HG02588 (cell line): Measurements from ENCODE around the gene ELOVL2.

Experiments
- ATAC-seq: cut with Tn5 transposase; IDR thresholded peaks from one replicate; pipeline ENCODE4 v1.9.1; 2021; ENCODE audit warnings: mild to moderate bottlenecking, moderate library complexity; ENCODE audit not compliant: unreplicated experiment

Gene ELOVL2

DNA sequence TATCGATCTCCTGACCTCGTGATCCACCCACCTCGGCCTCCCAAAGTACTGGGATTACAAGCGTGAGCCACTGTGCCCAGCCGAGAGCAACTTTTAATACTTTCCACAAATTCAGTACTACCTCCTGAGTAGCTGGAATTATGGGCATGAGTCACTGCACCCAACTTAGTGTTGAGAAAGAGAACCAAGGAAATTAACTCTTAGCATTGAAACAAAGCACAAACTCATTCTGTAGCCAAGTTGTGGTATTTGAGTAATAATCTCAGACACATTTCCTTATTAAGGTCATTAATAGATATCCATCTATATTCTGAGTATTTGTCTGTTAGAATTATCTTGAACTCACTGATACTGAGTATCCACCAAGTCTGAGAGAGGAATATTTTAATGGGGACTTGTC is 14.3 kb upstream of the ELOVL2 start:
- no peak for ATAC-seq

DNA sequence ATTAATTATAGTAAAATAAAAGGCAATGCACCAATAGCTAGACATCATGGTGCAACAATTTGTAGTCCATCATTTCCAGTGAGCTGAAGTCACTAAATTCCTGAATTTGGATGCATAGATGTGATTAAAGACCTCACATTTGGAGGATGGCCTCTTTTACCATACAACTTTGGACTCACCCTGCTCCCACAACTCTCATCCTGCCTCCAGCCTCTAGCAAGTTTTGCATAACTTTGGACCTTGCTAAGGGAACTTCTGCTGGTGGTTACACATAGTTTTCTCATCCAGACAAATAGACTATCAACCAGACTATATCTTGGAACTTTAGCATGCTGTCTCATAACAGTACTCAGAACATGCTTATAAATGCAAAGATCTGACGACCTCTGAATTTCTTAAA is 12.8 kb upstream of the ELOVL2 start:
- ATAC-seq, result no peak

DNA sequence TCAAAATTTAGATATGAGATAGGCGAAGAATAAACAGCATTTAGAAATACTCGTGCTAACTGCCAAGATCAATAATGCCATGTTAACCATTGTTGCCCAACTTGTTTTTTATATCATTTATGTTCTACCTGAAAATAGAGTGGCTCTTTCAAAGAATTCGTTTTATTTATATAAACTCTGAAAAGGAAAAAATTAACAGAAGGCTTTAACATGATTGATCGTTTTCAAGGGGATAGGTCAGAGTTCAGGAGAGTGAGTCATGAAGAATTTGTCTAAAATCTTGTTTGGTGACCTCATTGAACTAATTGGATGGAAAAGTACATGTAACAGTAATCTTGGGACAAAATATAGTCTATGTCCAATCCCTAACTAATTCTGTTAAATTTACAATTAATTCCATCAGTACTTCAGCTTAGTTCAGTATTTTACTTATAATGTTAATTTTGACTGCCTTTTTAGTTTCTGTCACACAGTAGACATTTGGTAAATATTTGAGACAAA is 11.1 kb upstream of the ELOVL2 start:
- no peak for ATAC-seq

DNA sequence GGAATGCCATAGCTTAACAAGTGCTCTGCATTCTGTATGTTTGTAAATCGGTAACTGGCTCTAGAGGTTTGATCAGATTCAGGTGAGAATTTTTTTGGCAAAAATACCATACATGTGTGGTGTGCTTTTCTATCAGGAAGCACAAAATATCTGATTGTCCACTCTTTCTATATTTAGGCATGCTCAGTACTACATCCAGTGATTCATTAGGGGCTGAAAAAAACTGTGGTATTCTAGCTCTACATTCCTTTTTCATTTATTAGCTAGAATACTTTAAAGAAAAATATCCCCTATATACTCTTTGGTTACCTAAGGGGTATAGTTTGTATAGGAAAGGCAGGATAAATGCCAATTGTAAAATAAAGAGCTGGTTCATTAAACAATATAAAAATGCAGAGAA is 10.6 kb upstream of the ELOVL2 start:
- ATAC-seq, result no peak

DNA sequence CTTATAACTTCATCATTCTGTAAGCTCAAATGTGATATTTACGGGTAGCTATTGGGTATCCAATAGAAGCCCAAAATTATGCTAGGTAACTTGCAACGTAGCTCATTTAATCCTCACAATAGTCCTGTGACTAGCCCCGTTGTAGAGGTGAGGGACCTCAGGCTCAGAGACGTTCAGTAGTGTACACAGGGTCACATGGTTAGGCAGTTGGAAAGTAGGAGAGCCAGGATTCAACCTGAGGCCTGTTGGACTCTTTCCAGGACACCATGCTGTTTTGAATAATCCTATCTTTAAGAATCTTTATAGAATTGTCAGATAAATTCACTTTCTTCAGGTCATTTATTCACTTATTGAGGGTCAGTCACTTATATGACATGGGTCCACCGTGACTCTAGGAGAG is 9.2 kb upstream of the ELOVL2 start:
- ATAC-seq, result no peak

DNA sequence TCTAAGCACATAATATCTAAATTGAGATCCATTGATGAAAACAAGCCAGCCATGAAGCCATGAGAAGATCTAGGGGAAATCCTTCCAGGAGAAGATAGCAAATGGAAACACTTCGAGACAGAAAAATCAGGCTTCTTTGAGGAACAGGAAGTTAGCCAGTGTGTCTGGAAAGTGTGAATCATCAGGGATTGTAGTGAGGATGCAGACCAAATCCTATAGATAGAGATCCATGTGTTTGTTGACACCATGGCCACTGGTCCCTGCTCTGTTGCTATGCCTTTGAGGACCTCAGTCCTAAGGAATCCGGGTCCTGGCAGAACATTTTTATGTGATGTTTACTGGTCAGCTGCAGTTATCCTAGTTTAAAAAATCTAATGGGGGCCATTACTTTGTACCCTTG is 6.6 kb upstream of the ELOVL2 start:
- ATAC-seq, result no peak

DNA sequence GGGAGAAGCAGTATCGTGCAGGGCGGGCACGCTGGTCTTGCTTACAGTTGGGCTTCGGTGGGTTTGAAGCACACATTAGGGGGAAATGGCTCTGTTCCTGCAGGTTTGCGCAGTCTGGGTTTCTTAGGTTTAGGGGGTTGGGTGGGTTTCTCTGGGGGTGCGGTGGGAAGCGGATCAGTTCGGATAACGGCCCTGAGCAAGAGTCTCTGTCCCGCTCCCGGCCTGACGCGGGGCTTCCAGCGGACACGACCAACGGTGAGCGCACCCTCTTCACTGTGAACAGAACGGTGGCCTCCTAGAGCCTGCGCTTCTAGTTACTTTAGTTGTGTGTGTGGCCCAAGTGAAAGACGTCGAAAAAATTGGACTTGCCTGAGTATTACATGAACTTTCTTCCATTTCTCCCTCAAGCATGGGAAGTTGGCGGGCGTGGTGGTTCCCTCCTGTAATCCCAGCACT is 635 bp upstream of the ELOVL2 start:
- no peak for ATAC-seq

DNA sequence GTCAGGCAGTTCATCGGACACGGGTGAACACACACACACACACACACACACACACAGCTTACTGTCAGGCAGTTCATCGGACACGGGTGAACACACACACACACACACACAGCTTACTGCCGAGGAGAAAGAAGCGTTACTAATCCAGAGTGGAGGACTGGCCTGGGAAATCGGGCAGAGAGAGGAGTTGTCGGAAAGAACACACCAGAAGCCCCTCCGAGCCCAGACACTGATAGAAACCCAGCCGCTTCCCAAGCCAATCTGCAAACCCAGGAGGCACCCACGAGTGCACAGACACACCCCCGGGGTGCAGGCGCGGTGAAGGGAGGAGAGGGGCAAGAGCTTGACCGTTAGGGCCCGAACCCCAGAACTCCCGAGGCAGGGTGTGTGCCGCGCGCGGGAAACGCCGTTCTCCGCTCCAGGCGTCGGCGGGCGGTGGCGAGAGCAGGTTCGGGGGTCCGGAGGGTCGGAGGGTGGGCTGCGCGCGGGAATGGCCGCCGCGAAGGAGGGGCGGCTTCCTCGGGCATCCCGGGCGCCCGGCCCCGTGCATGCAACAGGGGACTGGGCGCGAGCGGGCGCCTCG is 636 bp downstream of the ELOVL2 start:
- no peak for ATAC-seq

DNA sequence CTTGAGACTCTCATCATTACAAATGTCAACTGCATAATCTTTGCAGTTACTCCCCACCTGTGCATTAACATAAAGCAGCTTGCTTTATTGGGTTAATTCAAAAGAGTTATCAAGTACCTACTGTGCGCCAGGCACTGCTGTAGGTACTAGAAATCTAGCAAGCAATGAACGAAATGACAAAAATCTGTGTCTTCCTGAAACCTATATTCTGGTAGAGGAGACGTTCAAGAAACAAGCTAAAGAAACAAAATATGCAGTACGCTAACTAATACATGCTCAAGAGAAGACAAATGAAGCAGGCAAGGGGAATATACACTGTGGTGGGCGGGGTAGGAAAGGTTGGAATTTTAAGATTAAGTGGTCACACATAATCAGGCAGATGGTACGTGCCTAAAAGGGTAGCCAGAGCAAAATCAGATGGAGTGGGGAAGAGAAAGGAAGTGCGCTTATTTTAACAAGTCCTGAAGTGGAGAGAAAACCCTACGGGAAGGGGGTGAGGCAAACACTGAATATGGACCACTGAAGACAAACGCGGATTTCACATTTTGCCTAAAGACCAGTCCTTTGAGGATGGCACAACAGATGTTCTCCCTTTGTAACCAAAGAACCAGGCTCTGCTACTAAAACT is 1.2 kb downstream of the ELOVL2 start:
- ATAC-seq, result no peak

DNA sequence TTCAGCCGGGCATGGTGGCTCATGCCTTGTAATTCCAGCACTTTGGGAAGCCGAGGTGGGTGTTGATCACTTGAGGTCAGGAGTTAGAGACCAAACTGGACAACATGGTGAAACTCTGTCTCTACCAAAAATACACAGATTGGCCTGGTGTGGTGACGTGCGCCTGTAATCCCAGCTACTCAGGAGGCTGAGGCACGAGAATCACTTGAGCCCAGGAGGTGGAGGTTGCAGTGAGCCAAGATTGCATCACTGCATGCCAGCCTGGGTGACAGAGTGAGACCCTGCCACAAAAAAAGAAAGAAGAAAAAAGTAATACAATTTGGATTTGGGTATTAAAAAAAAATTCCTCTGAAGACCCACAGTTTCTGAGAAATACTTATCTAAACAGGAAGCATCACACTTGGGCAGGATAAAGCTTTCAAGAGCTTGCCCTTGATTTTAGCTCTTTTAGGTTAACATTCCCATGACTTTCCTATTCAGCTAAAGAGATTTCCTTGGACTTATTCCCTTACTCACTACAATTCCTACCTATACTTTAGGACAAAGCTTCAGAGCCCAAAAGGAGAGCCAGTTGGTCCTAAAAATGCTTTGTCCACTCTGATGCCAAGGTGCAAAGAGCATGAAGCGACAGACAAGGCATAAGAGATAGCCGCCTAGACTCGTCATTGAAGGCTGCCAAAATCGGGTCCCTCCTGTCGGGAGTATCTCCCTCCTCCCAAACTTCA is 1.9 kb downstream of the ELOVL2 start:
- no peak for ATAC-seq

DNA sequence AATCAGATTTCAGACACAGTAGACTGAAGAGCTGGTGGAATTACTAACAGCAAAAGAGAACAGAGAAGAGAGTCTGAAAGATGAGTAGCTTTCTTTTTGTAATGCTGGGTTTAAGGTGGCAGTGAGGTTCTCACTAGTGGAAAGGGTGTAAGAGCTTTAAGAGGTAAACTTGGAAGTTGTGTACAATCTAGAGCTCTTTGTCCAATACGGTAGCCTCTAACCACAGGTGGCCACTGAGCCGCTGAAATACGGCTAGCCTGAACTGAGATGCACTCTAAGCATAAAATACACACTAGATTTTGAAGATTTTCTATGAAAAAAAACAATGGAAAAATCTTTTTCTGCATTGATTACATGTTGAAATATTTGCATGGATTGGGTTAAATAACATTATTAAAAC is 4.0 kb downstream of the ELOVL2 start:
- no peak for ATAC-seq

DNA sequence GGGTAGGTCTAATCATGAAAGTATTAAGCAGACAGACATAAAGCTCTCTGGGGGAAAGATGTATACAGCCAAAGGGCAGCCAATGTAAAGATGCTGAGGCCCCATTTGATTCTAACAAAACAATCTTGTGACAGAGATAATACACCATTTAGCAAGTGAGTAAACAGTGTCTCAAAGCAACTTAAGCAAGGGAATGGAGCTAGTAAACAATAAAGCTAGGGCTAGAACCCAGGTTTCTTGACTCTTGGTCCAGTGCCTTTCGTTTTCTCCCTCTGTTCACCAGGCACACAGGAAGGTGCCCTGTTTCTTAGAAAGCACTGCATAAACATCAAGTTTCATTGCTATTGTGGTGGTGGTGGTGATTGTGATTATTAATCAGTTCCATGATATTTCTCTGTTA is 5.1 kb downstream of the ELOVL2 start:
- ATAC-seq, result no peak

DNA sequence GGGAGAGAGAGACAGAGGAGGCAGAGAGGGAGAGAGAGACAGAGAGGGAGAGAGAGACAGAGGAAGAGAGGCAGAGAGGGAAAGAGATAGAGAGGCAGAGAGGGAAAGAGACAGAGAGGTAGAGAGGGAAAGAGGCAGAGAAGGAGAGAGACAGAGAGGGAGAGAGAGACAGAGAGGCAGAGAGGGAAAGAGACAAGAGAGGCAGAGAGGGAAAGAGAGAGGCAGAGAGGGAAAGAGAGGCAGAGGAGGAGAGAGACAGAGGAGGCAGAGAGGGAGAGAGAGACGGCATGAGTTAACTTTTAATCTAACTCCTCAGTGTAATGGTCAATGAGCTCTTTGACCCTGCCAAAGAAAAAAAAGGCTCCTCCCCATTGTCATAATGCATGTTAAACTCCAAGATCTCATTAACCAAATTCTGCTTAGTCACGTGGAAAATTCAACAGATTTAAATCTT is 7.1 kb downstream of the ELOVL2 start:
- ATAC-seq, result no peak

DNA sequence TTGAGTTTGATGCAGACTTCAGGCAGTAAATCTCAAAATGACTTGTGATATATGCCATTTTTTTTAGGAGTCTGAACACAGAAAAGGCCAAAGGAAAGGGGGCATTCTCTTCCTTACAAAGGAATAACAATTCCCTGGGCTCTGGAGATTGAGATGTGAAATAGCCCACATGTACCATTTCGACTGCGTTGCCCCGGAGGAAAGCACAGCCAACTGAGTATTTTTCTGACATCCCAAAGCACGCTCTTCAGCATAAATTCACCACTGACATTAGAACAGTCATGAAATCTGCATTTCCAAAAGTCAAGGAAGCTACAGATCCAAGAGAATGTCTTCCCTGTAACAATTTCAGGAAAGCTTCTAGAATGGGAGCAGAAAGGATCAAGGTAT is 7.8 kb downstream of the ELOVL2 start:
- ATAC-seq, result no peak

DNA sequence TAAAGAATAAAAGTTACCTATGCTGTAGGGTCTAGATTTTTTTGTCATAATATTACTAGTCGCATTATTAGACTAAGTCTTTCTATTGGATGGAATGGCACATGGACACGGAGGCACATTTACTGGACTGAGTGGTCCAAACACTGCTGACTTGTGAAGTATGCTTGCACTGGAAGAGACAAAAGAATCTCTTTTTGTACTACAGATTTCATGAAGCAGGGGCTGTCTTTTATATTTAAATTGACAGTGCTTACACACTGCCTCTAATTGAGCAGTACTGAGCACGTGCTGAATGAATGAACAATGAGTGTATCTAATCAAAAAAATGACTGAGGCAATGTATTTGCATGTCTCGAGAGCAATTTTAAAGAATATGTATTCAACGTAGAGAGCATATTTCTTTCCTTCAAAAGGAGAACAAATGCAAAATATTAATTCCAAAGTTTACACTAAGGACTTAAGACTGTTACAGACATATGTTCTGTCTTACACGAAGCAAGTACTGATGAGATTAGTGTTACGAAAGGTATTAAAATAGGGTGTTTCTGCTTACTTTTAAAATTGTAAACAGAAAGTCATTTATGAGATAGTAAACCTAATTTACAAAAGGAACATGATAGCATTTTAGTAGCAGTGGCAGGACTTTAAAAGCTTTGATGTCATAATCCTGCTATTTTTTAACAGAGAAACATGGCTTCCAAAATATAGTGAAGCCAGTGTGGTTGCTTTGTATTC is 8.3 kb downstream of the ELOVL2 start:
- ATAC-seq, result no peak

DNA sequence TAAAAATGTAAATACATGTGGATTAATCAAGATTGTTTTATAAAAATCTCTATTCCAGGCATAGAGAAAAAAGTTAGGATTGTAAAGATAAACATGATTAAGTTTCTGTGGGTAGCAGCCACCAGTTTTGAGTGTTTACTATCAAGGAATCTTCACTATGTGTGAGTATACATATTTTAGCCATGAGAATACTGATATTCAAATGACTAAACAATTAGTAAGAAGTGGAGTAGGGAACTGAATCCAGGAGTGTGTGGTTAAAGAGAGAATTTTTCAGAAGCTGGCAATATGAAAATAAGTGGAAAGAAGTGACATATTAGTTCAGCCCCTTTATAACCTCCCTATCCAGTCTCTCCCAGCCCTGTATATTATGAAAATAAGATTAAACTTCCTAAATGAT is 10.3 kb downstream of the ELOVL2 start:
- ATAC-seq, result no peak

DNA sequence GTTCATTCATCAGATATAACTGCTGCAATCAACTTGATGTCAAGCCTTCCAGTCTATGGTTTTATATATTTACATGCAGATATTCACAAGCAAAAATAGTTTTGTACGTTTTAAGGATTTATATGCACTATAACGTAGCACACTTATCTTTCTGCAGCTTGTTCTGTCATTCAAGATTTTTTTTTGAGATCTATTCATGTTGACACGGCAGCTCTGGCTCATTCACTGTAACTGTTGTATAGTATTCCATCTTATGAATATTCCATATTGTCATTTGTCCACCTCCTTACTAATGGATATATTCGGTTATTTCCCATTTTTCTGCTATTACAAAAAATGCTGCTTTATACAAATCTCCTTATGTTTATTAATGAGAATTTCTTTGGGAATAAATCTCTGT is 13.2 kb downstream of the ELOVL2 start:
- ATAC-seq, result no peak

DNA sequence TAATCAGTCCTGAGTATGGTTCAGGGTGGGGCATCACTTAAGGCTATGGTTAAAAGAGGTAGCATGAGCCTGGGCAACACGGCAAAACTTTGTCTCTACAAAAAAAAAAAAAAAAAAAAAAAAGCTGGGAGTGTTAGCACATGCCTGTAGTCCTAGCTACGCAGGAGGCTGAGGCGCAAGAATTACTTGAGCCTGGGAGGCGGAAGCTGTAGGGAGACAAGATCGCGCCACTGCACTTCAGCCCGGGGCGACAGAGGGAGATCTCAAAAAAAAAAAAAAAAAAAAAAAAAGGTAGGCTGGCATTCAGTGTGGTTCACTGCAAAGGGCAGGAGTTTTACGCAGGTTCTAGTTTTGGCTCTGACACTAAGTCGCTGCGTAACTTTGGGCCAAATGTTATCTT is 15.1 kb downstream of the ELOVL2 start:
- ATAC-seq, result no peak

DNA sequence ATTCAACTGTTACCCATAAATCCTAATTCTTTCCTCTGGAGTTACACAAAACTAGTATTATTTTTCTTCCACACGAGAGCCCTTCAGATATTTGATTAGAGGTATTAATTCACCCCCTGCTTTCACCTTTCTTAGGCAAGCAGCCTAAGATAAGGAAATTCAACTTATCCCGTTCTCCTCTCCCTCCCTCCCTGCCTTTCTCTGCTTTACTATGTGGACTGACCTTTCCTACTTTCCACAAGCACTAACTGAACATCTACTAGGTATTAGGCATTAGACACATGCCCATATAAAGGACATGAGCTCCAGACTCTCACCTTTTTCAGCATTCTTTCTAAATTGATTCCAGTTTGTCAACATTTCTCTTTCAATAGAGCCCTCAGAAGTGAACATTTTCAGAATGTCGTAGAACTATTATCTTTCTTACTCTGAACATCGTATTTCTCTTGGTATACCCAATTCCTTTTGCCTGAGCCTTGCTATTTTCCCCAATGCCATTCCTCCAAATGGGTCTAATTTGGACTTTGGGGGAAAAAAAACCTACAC is 16.5 kb downstream of the ELOVL2 start:
- no peak for ATAC-seq

DNA sequence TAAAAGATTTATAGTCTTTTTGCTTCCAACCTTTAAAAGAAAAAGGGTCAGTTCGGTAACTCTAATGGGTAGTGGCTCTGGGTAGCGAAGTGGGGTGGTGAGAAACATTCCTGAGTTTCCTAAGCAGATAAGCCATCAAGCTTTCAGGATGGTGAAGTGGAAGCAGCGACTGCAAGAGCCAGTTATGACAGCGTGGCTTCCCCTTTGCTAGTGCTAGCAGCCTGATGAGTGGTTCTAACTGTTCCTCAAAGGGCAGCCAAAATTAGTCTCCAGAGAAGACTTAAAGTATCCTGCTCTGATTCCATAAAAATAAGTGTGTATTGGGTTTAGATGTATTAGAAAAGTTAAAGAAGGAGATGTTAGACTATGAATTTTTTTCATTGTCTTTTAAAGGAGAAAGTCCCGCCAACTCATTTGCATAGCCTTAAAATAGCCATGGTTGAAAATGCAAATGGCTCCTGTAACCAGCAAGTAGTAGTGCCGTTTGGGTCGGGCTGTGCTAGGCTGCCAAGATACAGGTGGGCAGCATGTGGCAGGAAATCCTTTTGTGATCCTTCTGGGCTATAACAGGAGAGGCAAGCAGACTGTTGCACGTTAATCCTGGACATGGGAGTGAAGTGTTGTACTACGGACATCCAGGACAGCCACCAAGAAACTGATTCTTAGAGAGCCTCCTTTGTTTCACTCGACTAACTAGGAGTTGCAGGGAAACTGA is 18.0 kb downstream of the ELOVL2 start:
- ATAC-seq, result peak; percentile 84

DNA sequence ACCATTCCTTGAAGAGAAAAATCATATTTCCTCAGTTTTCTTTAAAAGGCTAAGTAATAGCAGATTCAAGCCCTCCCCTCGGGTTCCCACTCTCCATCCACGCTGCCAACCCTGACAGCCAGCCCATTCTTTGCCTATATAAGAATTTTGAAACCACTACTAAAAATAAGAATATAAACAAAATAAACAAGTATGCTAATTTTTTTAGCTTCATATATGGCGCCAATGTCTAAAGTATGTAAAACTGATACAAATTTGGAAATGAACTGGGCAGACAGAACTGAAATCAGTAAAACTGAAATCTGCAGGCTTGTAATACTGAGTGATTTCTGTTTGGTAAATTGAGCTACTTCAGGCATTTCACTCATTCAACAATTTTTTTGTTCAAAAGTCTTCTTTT is 19.0 kb downstream of the ELOVL2 start:
- ATAC-seq, result no peak
